Peyer's patch (tissue), 4 donors: Measurements from ENCODE around the gene TMEM147. TPM values are rescaled to one million over a fixed set of nuclear protein-coding genes. Genes with fewer than 3 reads are reported as not detected.

ENCODE experiments used
- DNase-seq, 3 donors: peaks; one replicate each; pipeline ENCODE4 v3.0.0-alpha.2; 2017 to 2019
- H3K27ac ChIP-seq, 4 donors: fragments of 200-600 bp; sonication (generic); one replicate each; pipeline ENCODE4 v1.5.1; 2016 to 2019
- H3K27me3 ChIP-seq, 2 donors: fragments of 200-600 bp; sonication (generic); one replicate each; pipeline ENCODE4 v1.5.1; 2019
- H3K36me3 ChIP-seq, 3 donors: fragments of 200-600 bp; sonication (generic); one replicate each; pipeline ENCODE4 v1.5.1; 2016 to 2019
- H3K4me1 ChIP-seq, 4 donors: fragments of 200-600 bp; sonication (generic); one replicate each; pipeline ENCODE4 v1.5.1; 2016 to 2019
- H3K4me3 ChIP-seq, 4 donors: fragments of 200-600 bp; sonication (generic); 1 replicate in 3 of 4; 2 replicates in 1 of 4; pipeline ENCODE4 v1.5.1; 2016 to 2019; ENCODE audit warnings: mild to moderate bottlenecking in 1 of 4
- H3K9me3 ChIP-seq, 4 donors: fragments of 200-600 bp; sonication (generic); one replicate each; pipeline ENCODE4 v1.5.1; 2016 to 2019; ENCODE audit warnings: mild to moderate bottlenecking in 1 of 4
- CTCF ChIP-seq, 6 experiments: fragments of 450-650 bp in 4 of 6; fragments of 200-600 bp in 2 of 6; sonication (generic) in 1 of 6; IDR thresholded peaks; one replicate each; pipeline ENCODE4 v1.5.1; 2017 to 2019; ENCODE audit warnings: antibody characterized with exemption in 6 of 6, mild to moderate bottlenecking in 3 of 6, moderate library complexity in 1 of 6
- POLR2A ChIP-seq, 2 donors: fragments of 450-650 bp; IDR thresholded peaks; one replicate each; pipeline ENCODE4 v1.5.1; 2017; ENCODE audit warnings: antibody characterized with exemption in 2 of 2, mild to moderate bottlenecking in 2 of 2, moderate library complexity in 2 of 2
- total RNA-seq, 4 donors: library from RNA; depleted of rRNA; stranded (reverse); fragments of >200 nt; gene quantifications; one replicate each; pipeline ENCODE4 v1.1.0, GENCODE V29; 2016

TMEM147 gene
- total RNA-seq, 4 donors from 2014 or later = 34.9 to 59.4 (median 50.9) TPM

- H3K9me3 ChIP-seq = peaks cover 0 to 4% (median 0%) of the 10 kb centered on the region in 4 donors
- H3K27ac ChIP-seq = no peak overlapping the region
- no peaks in the 10 kb centered on the region for H3K27me3 ChIP-seq
- no peak overlapping the region for H3K4me3 ChIP-seq
- H3K36me3 ChIP-seq = no peaks in the 10 kb centered on the region
- TF ChIP-seq POLR2A (IDR thresholded peaks at IDR 0.05) (no peak), CTCF (IDR thresholded peaks at IDR 0.05) (no peak)
- DNase-seq = no peak
- peaks cover 0 to 12% (median 5%) of the 10 kb centered on the region in 4 donors for H3K4me1 ChIP-seq
These were observed 16.0 kb downstream of the TMEM147 start for GRCh38 chr19:35561436-35561835.

- no peak overlapping the region for H3K4me3 ChIP-seq
- peaks cover 0 to 4% (median 0%) of the 10 kb centered on the region in 4 donors for H3K9me3 ChIP-seq
- TF ChIP-seq CTCF (IDR thresholded peaks at IDR 0.05) (no peak), POLR2A (IDR thresholded peaks at IDR 0.05) (no peak)
- H3K27me3 ChIP-seq = no peaks in the 10 kb centered on the region
- no peak overlapping the region for H3K27ac ChIP-seq
- no peaks in the 10 kb centered on the region for H3K36me3 ChIP-seq
- peaks cover 0 to 12% (median 5%) of the 10 kb centered on the region in 4 donors for H3K4me1 ChIP-seq
- DNase-seq = no peak
These were observed 16.9 kb downstream of the TMEM147 start for GRCh38 chr19:35562336-35562735.

GRCh38 chr19:35562776-35563175 lies 17.4 kb downstream of the TMEM147 start:
- Histone ChIP-seq H3K4me3 (no peak overlapping the region), H3K27me3 (no peaks in the 10 kb centered on the region), H3K36me3 (no peaks in the 10 kb centered on the region), H3K9me3 (peaks cover 0 to 4% (median 0%) of the 10 kb centered on the region in 4 donors), H3K27ac (no peak overlapping the region), H3K4me1 (peaks cover 0 to 12% (median 4%) of the 10 kb centered on the region in 4 donors)
- no peak for DNase-seq
- TF ChIP-seq CTCF (IDR thresholded peaks at IDR 0.05) (no peak), POLR2A (IDR thresholded peaks at IDR 0.05) (no peak)

- H3K9me3 ChIP-seq = no peaks in the 10 kb centered on the region
- H3K27me3 ChIP-seq = no peaks in the 10 kb centered on the region
- H3K27ac ChIP-seq = no peak within 1 kb of the TSS
- DNase-seq = no peak
- TF ChIP-seq CTCF (IDR thresholded peaks at IDR 0.05) (no peak), POLR2A (IDR thresholded peaks at IDR 0.05) (no peak)
- H3K36me3 ChIP-seq = no peaks in the 10 kb centered on the region
- peaks cover 0 to 7% (median under 1%) of the 10 kb centered on the region in 4 donors for H3K4me1 ChIP-seq
- no peak within 1 kb of the TSS for H3K4me3 ChIP-seq
These were observed 17.9 kb downstream of the TMEM147 start, which contains the start of gene ATP4A for GRCh38 chr19:35563207-35563829. ATP4A (minus strand) TSS chr19:35563658; CDS start chr19:35563629, 29 bp downstream.

- DNase-seq = no peak
- Histone ChIP-seq H3K9me3 (no peaks in the 10 kb centered on the region), H3K4me1 (no peaks in the 10 kb centered on the region), H3K27ac (no peak overlapping the region), H3K27me3 (no peaks in the 10 kb centered on the region), H3K36me3 (no peaks in the 10 kb centered on the region), H3K4me3 (no peak overlapping the region)
- TF ChIP-seq POLR2A (IDR thresholded peaks at IDR 0.05) (no peak), CTCF (IDR thresholded peaks at IDR 0.05) (no peak)
These were observed 19.8 kb downstream of the TMEM147 start for GRCh38 chr19:35565016-35565856.
